Keratinocyte (primary cell): ENCODE measurements around the gene ZNF831. TPM values are rescaled to one million over a fixed set of nuclear protein-coding genes. Genes with fewer than 3 reads are reported as not detected.

Source experiments
- DNase-seq: peaks from one replicate; pipeline ENCODE4 v3.0.0-alpha.2; 2011; ENCODE audit warnings: low read depth, missing footprints, low spot score
- FAIRE-seq: peaks from 2 replicates; lab custom pipeline; 2011; peaks lifted over from hg19 to GRCh38; lab: Jason Lieb, UNC
- H2AFZ ChIP-seq: 2 replicates; pipeline ENCODE4 v1.6.0; 2012; ENCODE audit warnings: low read length, control low read depth, inconsistent platforms; ENCODE audit not compliant: control insufficient read depth
- H3K27ac ChIP-seq: 2 replicates; pipeline ENCODE4 v1.5.1; 2011; ENCODE audit warnings: low read length; ENCODE audit not compliant: control insufficient read depth, insufficient read depth
- H3K27me3 ChIP-seq: 3 replicates; pipeline ENCODE4 v1.6.0; 2011; ENCODE audit warnings: low read length; ENCODE audit not compliant: control insufficient read depth, insufficient read depth; ENCODE audit errors: extremely low read depth
- H3K36me3 ChIP-seq, 2 experiments: 2 replicates in 1 of 2; 3 replicates in 1 of 2; pipeline ENCODE4 v1.5.1; 2011; ENCODE audit warnings: low read length in 2 of 2, mild to moderate bottlenecking in 1 of 2; ENCODE audit not compliant: control insufficient read depth in 2 of 2, insufficient read depth in 2 of 2; ENCODE audit errors: extremely low read depth in 1 of 2
- H3K4me1 ChIP-seq: 3 replicates; pipeline ENCODE4 v1.5.1; 2011; ENCODE audit warnings: low read length; ENCODE audit not compliant: control insufficient read depth, insufficient read depth; ENCODE audit errors: extremely low read depth
- H3K4me2 ChIP-seq: 3 replicates; pipeline ENCODE4 v1.6.0; 2011; ENCODE audit warnings: low read depth, low read length; ENCODE audit not compliant: control insufficient read depth, insufficient read depth; ENCODE audit errors: extremely low read depth
- H3K4me3 ChIP-seq, 3 experiments: fragments of 200-600 bp in 1 of 3; sonication (generic) in 1 of 3; 2 replicates in 2 of 3; 3 replicates in 1 of 3; pipeline ENCODE4 v1.5.1; 2011 to 2016; ENCODE audit warnings: low read length in 3 of 3, mild to moderate bottlenecking in 3 of 3, control low read depth in 2 of 3, inconsistent platforms in 1 of 3, low read depth in 1 of 3, mixed read lengths in 1 of 3, mixed run types in 1 of 3, moderate library complexity in 1 of 3; ENCODE audit not compliant: control insufficient read depth in 2 of 3, insufficient read depth in 2 of 3; ENCODE audit errors: extremely low read depth in 1 of 3
- H3K79me2 ChIP-seq: 2 replicates; pipeline ENCODE4 v1.6.0; 2012; ENCODE audit warnings: low read length; ENCODE audit not compliant: control insufficient read depth, insufficient read depth
- H3K9ac ChIP-seq: 3 replicates; pipeline ENCODE4 v1.6.0; 2011; ENCODE audit warnings: low read length; ENCODE audit not compliant: control insufficient read depth, insufficient read depth; ENCODE audit errors: extremely low read depth
- H3K9me1 ChIP-seq: 3 replicates; pipeline ENCODE4 v1.6.0; 2011; ENCODE audit warnings: low read length; ENCODE audit not compliant: control insufficient read depth, insufficient read depth; ENCODE audit errors: extremely low read depth
- H3K9me3 ChIP-seq: 2 replicates; pipeline ENCODE4 v1.5.1; 2012; ENCODE audit warnings: low read depth, low read length; ENCODE audit not compliant: control insufficient read depth
- H4K20me1 ChIP-seq: 3 replicates; pipeline ENCODE4 v1.6.0; 2011; ENCODE audit warnings: low read length; ENCODE audit not compliant: control insufficient read depth, insufficient read depth; ENCODE audit errors: extremely low read depth
- EZH2 ChIP-seq: IDR thresholded peaks from one replicate; pipeline ENCODE4 v1.6.1; 2012; ENCODE audit warnings: inconsistent platforms, mild to moderate bottlenecking, low read length, moderate library complexity
- dilution Hi-C: fragments of 300-500 bp; cut with MboI; formaldehyde crosslinking; loops from one replicate; pipeline ENCODE4 v1.7.0; 2020; ENCODE audit warnings: low sequenced_read_pairs; ENCODE audit not compliant: extremely low pct_ligation_motif_present
- polyA plus RNA-seq, 5 experiments: library from polyadenylated mRNA; depleted of rRNA in 3 of 5; stranded (reverse) in 3 of 5; stranded (forward) in 1 of 5; unstranded in 1 of 5; fragments of >200 nt; gene quantifications; 1 replicate in 1 of 5; 2 replicates in 3 of 5; 3 replicates in 1 of 5; pipeline versions ENCODE4 v1.2.1 to v1.2.3, GENCODE V29; 2011 to 2012; ENCODE audit warnings: missing spikeins in 2 of 5, low read depth in 1 of 5, low replicate concordance in 1 of 5
- TF ChIP-seq, protein P1 (sequence below), 3 experiments: IDR thresholded peaks in 1 of 3; conservative IDR thresholded peaks in 1 of 3; optimal IDR thresholded peaks in 1 of 3; 2 replicates in 2 of 3; 3 replicates in 1 of 3; pipeline versions ENCODE3 to v1.5.1; 2011; ENCODE audit warnings: low read length in 3 of 3, mild to moderate bottlenecking in 3 of 3, moderate library complexity in 2 of 3, control low read depth in 1 of 3, inconsistent platforms in 1 of 3; ENCODE audit not compliant: insufficient read depth in 2 of 3; ENCODE audit errors: extremely low read depth in 1 of 3

Gene ZNF831
- polyA plus RNA-seq, 1 donor (not counting 4 experiments of a cell fraction or from before 2014, with no cell fraction given): not detected

DNA sequence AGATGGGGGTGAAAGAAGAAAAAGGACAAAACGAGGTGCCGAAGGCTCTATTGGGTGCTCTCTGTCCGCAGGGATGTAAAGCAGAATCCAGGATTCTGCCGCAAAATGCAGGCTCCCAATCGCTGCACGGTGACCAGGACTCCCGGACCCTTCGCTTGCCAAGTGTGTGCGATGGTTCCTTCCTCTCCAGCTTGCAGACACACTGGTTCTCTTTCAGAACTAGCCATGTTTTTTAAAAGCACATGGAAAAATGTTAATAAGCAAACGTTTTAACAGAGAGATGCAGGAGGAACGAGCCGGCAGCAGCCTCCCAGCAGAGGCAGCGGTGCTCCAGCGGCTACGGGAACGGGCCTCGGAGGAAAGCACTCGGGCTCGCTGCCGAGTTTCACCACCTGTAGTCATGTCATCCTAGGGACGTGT lies 59.6 kb downstream of the ZNF831 start:
- Histone ChIP-seq H3K4me1 (no peaks in the 10 kb centered on the region), H4K20me1 (no peaks in the 10 kb centered on the region), H3K79me2 (no peaks in the 10 kb centered on the region), H3K4me2 (no peak overlapping the region), H3K9me1 (no peaks in the 10 kb centered on the region), H3K36me3 (no peaks in the 10 kb centered on the region), H3K27me3 (peaks cover 44% of the 10 kb centered on the region), H3K9me3 (no peaks in the 10 kb centered on the region), H3K9ac (no peak overlapping the region), H3K4me3 (no peak overlapping the region), H3K27ac (no peak overlapping the region), H2AFZ (no peak overlapping the region)
- no peak for FAIRE-seq
- dilution Hi-C loops: loop anchor here (25.0 kb wide), 1 partner anchor 361 kb away; the partner anchor contains the start of genes GNAS and GNAS-AS1
- no peak for DNase-seq
- peak; percentile 65 for TF ChIP-seq EZH2
- TF ChIP-seq, protein P1, sequence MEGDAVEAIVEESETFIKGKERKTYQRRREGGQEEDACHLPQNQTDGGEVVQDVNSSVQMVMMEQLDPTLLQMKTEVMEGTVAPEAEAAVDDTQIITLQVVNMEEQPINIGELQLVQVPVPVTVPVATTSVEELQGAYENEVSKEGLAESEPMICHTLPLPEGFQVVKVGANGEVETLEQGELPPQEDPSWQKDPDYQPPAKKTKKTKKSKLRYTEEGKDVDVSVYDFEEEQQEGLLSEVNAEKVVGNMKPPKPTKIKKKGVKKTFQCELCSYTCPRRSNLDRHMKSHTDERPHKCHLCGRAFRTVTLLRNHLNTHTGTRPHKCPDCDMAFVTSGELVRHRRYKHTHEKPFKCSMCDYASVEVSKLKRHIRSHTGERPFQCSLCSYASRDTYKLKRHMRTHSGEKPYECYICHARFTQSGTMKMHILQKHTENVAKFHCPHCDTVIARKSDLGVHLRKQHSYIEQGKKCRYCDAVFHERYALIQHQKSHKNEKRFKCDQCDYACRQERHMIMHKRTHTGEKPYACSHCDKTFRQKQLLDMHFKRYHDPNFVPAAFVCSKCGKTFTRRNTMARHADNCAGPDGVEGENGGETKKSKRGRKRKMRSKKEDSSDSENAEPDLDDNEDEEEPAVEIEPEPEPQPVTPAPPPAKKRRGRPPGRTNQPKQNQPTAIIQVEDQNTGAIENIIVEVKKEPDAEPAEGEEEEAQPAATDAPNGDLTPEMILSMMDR (optimal IDR thresholded peaks at IDR 0.05 in 1 of 3, IDR thresholded peaks at IDR 0.05 in 1 of 3, conservative IDR thresholded peaks at IDR 0.05 in 1 of 3; ENCODE audit: extremely low read depth in 1 of 3, insufficient read depth in 2 of 3, low read length in 3 of 3): no peak

- FAIRE-seq: no peak
- no peak overlapping the region for H3K4me3 ChIP-seq
- peaks cover 44% of the 10 kb centered on the region for H3K27me3 ChIP-seq
- no peaks in the 10 kb centered on the region for H3K9me3 ChIP-seq
- H3K79me2 ChIP-seq: no peaks in the 10 kb centered on the region
- no peaks in the 10 kb centered on the region for H3K9me1 ChIP-seq
- no peak overlapping the region for H3K27ac ChIP-seq
- H3K4me1 ChIP-seq: no peaks in the 10 kb centered on the region
- no peak overlapping the region for H2AFZ ChIP-seq
- TF ChIP-seq, protein P1 (optimal IDR thresholded peaks at IDR 0.05 in 1 of 3, IDR thresholded peaks at IDR 0.05 in 1 of 3, conservative IDR thresholded peaks at IDR 0.05 in 1 of 3; ENCODE audit: extremely low read depth in 1 of 3, insufficient read depth in 2 of 3, low read length in 3 of 3): no peak
- TF ChIP-seq EZH2: no peak
- H3K36me3 ChIP-seq: no peaks in the 10 kb centered on the region
- dilution Hi-C loops: loop anchor here (25.0 kb wide), 1 partner anchor 361 kb away; the partner anchor contains the start of genes GNAS and GNAS-AS1
- H4K20me1 ChIP-seq: no peaks in the 10 kb centered on the region
- H3K9ac ChIP-seq: no peak overlapping the region
- DNase-seq: no peak
- H3K4me2 ChIP-seq: no peak overlapping the region
Observed at GRCh38 chr20:59223750-59224149, 60.1 kb downstream of the ZNF831 start.
